ENCODE data around the gene PORCN. TPM values are rescaled to one million over a fixed set of nuclear protein-coding genes. Genes with fewer than 3 reads are reported as not detected.

PORCN gene
- total and polyA plus RNA-seq, 11 donors = 9.6 to 37.3 (median 17.3) TPM

DNA sequence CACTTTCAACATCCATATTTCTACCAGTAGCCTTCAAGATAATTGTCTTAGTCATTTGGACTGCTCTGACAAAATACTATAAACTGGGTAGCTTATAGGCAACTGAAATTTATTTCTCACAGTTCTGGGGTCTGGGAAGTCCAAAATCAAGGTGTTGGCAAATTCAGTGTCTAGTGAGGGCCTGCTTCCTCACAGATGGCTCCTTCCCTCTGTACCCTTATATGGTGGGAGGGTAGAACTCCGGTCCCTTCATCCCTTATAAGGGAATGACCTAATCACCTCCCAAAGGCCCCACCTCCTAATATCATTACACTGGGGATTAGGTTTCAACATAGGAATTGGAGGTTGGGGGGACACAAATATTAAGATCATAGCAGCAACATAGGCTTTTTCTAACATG is 23.4 kb downstream of the PORCN start:
- WGBS, 4 donors = 53 to 75% (median 69%) methylated on average over 1 of the region's 1 CpG
- TF ChIP-seq POLR2A (IDR thresholded peaks at IDR 0.05) = no peak
- TF ChIP-seq, protein P1, sequence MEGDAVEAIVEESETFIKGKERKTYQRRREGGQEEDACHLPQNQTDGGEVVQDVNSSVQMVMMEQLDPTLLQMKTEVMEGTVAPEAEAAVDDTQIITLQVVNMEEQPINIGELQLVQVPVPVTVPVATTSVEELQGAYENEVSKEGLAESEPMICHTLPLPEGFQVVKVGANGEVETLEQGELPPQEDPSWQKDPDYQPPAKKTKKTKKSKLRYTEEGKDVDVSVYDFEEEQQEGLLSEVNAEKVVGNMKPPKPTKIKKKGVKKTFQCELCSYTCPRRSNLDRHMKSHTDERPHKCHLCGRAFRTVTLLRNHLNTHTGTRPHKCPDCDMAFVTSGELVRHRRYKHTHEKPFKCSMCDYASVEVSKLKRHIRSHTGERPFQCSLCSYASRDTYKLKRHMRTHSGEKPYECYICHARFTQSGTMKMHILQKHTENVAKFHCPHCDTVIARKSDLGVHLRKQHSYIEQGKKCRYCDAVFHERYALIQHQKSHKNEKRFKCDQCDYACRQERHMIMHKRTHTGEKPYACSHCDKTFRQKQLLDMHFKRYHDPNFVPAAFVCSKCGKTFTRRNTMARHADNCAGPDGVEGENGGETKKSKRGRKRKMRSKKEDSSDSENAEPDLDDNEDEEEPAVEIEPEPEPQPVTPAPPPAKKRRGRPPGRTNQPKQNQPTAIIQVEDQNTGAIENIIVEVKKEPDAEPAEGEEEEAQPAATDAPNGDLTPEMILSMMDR (IDR thresholded peaks at IDR 0.05) = no peak
- Histone ChIP-seq H3K9me3 (no peaks in the 10 kb centered on the region), H3K4me1 (peaks cover 0 to 6% (median 0%) of the 10 kb centered on the region in 12 donors), H3K27me3 (peaks cover 0 to 6% (median 0%) of the 10 kb centered on the region in 9 donors), H3K27ac (peak overlapping the region in 8 of 12 donors; percentile 25 to 64 (median 48)), H3K36me3 (peaks cover 0 to 12% (median 7%) of the 10 kb centered on the region in 9 donors), H3K4me3 (no peak overlapping the region)
- ATAC-seq (no peak), DNase-seq (no peak)
- intact Hi-C loops (cut with DNase I) = loop anchor here in 1 of 10 donors (10.0 kb wide), 1 partner anchor 63 kb away; the partner anchor contains the start of gene WDR13

DNA sequence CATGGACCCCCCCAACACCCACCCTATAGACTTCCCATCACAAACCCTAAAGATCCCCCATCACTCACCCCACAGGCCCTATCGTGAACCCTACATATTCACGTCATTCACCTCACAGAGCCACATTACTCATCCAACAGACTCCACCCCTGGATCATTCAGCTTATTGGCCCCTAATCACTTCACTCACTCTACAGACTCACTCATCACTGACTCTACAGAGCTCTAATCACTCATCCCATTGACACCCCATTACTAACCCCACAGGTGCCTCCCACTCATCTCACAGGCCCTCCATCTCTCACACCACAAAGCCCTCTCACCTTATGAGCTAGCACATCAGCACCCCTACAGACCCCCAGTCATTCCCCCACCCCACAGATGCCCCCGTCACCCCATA is 24.4 kb downstream of the PORCN start:
- no peak overlapping the region for H3K27ac ChIP-seq
- WGBS, 4 donors = 87 to 100% (median 93%) methylated on average over 3 of the region's 3 CpGs
- ATAC-seq (no peak), DNase-seq (no peak)
- intact Hi-C loops (cut with DNase I) = loop anchor here in 1 of 10 donors (10.0 kb wide), 1 partner anchor 62 kb away; the partner anchor contains the start of gene WDR13
- no peak overlapping the region for H3K4me3 ChIP-seq
- H3K9me3 ChIP-seq = no peaks in the 10 kb centered on the region
- TF ChIP-seq, protein P1 (IDR thresholded peaks at IDR 0.05) = no peak
- TF ChIP-seq POLR2A (IDR thresholded peaks at IDR 0.05) = no peak
- peaks cover 0 to 6% (median 0%) of the 10 kb centered on the region in 9 donors for H3K27me3 ChIP-seq
- H3K36me3 ChIP-seq = peaks cover 0 to 3% (median 1%) of the 10 kb centered on the region in 9 donors
- H3K4me1 ChIP-seq = peaks cover 0 to 6% (median 0%) of the 10 kb centered on the region in 12 donors

DNA sequence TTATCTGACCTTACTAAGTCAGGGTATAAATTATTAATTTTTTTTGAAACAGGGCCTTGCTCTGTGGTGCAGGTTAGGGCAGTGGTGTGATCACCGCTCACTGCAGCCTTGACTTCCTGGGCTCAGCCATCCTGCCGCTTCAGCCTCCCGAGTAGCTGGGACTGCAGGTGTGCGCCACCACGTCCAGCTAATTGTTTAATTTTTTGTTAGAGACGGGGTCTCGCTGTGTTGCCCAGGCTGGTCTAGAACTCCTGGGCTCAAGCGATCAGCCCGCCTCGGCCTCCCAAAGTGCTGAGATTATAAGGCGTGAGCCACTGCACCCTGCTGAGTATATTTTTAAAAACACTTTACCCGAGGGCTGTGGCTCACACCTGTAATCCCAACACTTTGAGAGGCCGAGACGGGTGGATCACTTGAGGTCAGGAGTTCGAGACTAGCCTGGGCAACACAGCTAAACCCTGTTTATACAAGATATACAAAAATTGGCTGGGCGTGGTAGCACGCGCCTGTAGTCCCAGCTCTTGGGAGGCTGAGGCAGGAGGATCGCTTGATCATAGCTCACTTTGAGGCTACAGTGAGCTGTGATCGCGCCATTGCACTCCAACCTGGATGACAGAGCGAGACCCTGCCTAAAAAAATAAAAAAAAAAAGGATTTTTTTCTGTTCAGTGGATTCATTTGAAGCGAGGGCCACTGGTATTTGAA is 30.0 kb downstream of the PORCN start:
- 80 to 86% (median 82%) methylated on average over 23 of the region's 23 CpGs for WGBS, 4 donors
- peaks cover 0 to 16% (median 3%) of the 10 kb centered on the region in 12 donors for H3K4me1 ChIP-seq
- H3K27ac ChIP-seq = peak overlapping the region; percentile 73 to 95 (median 90)
- intact Hi-C loops (cut with DNase I) = loop anchor here in 1 of 10 donors (5.0 to 10.0 kb wide), 2 partner anchors 56 to 264 kb away; partner anchors contain the start of genes HDAC6 and WDR13
- H3K9me3 ChIP-seq = no peaks in the 10 kb centered on the region
- no peak for DNase-seq
- no peak for TF ChIP-seq POLR2A (IDR thresholded peaks at IDR 0.05)
- TF ChIP-seq, protein P1 (IDR thresholded peaks at IDR 0.05) = no peak
- H3K27me3 ChIP-seq = peaks cover 0 to 6% (median 0%) of the 10 kb centered on the region in 9 donors
- peaks cover 0 to 10% (median 0%) of the 10 kb centered on the region in 9 donors for H3K36me3 ChIP-seq
- H3K4me3 ChIP-seq = peak overlapping the region in 11 of 12 donors; percentile 53 to 91 (median 74)
- peak in 1 of 4 donors; percentile 2 for ATAC-seq
